Sigmoid colon (tissue), 4 donors: ENCODE results near the gene MROH2A.

Source experiments
- EP300 ChIP-seq, 4 donors: sonication (generic); formaldehyde crosslinking; IDR thresholded peaks; one replicate each; pipeline ENCODE4 v1.6.1; 2017; ENCODE audit warnings: antibody characterized with exemption in 4 of 4
- POLR2A ChIP-seq, 2 donors: fragments of 450-650 bp; IDR thresholded peaks; one replicate each; pipeline ENCODE4 v1.6.1; 2016; ENCODE audit warnings: antibody characterized with exemption in 2 of 2, mild to moderate bottlenecking in 2 of 2, moderate library complexity in 2 of 2
- POLR2AphosphoS5 ChIP-seq, 4 donors: sonication (generic); formaldehyde crosslinking; IDR thresholded peaks; one replicate each; pipeline ENCODE4 v1.6.1; 2017; ENCODE audit warnings: antibody characterized with exemption in 4 of 4
- TF ChIP-seq, protein P1 (sequence below), 4 experiments: fragments of 450-650 bp in 3 of 4; fragments of 200-600 bp in 1 of 4; IDR thresholded peaks; one replicate each; pipeline ENCODE4 v1.5.1; 2016 to 2019; ENCODE audit warnings: antibody characterized with exemption in 4 of 4, mild to moderate bottlenecking in 3 of 4, moderate library complexity in 2 of 4

DNA sequence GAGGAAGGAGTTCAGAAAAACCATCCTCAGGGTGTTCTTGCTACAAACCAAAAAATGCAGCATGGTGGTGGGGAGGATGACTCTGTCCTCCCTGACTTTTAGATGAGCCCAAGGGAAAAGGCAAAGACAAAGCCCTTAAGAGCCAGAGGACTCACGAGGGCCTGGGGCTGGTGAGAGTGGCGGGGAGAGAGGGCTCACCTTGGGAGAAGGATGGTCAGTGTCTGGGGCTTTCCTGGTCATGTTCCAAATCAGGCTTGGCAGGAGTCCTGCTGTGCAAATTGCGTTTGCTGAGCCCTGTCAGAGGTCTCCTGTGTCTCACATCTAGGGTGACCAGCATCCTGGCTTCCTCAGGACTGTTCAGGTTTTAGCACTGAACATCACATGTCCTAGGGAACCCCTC, 13.4 kb upstream of the MROH2A start:
- TF ChIP-seq, protein P1, sequence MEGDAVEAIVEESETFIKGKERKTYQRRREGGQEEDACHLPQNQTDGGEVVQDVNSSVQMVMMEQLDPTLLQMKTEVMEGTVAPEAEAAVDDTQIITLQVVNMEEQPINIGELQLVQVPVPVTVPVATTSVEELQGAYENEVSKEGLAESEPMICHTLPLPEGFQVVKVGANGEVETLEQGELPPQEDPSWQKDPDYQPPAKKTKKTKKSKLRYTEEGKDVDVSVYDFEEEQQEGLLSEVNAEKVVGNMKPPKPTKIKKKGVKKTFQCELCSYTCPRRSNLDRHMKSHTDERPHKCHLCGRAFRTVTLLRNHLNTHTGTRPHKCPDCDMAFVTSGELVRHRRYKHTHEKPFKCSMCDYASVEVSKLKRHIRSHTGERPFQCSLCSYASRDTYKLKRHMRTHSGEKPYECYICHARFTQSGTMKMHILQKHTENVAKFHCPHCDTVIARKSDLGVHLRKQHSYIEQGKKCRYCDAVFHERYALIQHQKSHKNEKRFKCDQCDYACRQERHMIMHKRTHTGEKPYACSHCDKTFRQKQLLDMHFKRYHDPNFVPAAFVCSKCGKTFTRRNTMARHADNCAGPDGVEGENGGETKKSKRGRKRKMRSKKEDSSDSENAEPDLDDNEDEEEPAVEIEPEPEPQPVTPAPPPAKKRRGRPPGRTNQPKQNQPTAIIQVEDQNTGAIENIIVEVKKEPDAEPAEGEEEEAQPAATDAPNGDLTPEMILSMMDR (IDR thresholded peaks at IDR 0.05), result no peak
- TF ChIP-seq POLR2A (IDR thresholded peaks at IDR 0.05), result no peak
- no peak for TF ChIP-seq EP300 (IDR thresholded peaks at IDR 0.05)
- TF ChIP-seq POLR2AphosphoS5 (IDR thresholded peaks at IDR 0.05), result no peak
